Activated naive CD8-positive, alpha-beta T cell treated with anti-CD3 and anti-CD28 coated beads for 36 hours (primary cell): Measurements from ENCODE around the gene ZEB1. TPM values are rescaled to one million over a fixed set of nuclear protein-coding genes. Genes with fewer than 3 reads are reported as not detected.
"Not testable (repeated sequence)": the region's sequence is repeated elsewhere in the genome, so short reads cannot be mapped to it uniquely, and the experiment has no call there.

Experiments
- DNase-seq: peaks from one replicate; pipeline ENCODE4 v3.0.0; 2021
- H3K27ac Mint-ChIP-seq: one replicate; pipeline ENCODE4 v1.8.0; 2022; ENCODE audit warnings: mild to moderate bottlenecking, moderate library complexity, mixed read lengths
- H3K27me3 Mint-ChIP-seq: one replicate; pipeline ENCODE4 v1.8.0; 2022; ENCODE audit warnings: mild to moderate bottlenecking, mixed read lengths
- H3K36me3 Mint-ChIP-seq: one replicate; pipeline ENCODE4 v1.8.0; 2021; ENCODE audit warnings: mild to moderate bottlenecking, mixed read lengths
- H3K4me1 Mint-ChIP-seq: one replicate; pipeline ENCODE4 v1.8.0; 2021; ENCODE audit warnings: mixed read lengths
- H3K4me3 Mint-ChIP-seq: one replicate; pipeline ENCODE4 v1.8.0; 2022; ENCODE audit warnings: mild to moderate bottlenecking, moderate library complexity, mixed read lengths
- H3K9me3 Mint-ChIP-seq: one replicate; pipeline ENCODE4 v1.8.0; 2022; ENCODE audit warnings: mixed read lengths
- total RNA-seq, 2 experiments: library from RNA; stranded (reverse); gene quantifications; one replicate each; pipeline ENCODE4 v1.2.3, GENCODE V29; 2021

Gene ZEB1
- total RNA-seq, 2 experiments from 2014 or later, result 23.5 to 27.8 TPM

- Mint-ChIP-seq H3K27ac (peak overlapping the region; percentile 14), H3K4me3 (no peak overlapping the region), H3K27me3 (no peaks in the 10 kb centered on the region), H3K9me3 (peaks cover 32% of the 10 kb centered on the region), H3K36me3 (peaks cover 49% of the 10 kb centered on the region), H3K4me1 (peaks cover 1% of the 10 kb centered on the region)
- no peak for DNase-seq
Measured at GRCh38 chr10:31509989-31510388, 191.0 kb downstream of the ZEB1 start.

- H3K4me1 Mint-ChIP-seq, result peaks cover 11% of the 10 kb centered on the region
- no peak overlapping the region for H3K4me3 Mint-ChIP-seq
- no peaks in the 10 kb centered on the region for H3K27me3 Mint-ChIP-seq
- no peaks in the 10 kb centered on the region for H3K9me3 Mint-ChIP-seq
- no peak overlapping the region for H3K27ac Mint-ChIP-seq
- DNase-seq, result no peak
- peaks cover 17% of the 10 kb centered on the region for H3K36me3 Mint-ChIP-seq
Measured at GRCh38 chr10:31515116-31515515, 196.1 kb downstream of the ZEB1 start.

GRCh38 chr10:31515819-31516402, 196.9 kb downstream of the ZEB1 start:
- Mint-ChIP-seq H3K4me1 (peaks cover 11% of the 10 kb centered on the region), H3K27me3 (no peaks in the 10 kb centered on the region), H3K27ac (peak overlapping the region; percentile 49), H3K4me3 (no peak overlapping the region), H3K36me3 (peaks cover 21% of the 10 kb centered on the region), H3K9me3 (no peaks in the 10 kb centered on the region)
- no peak for DNase-seq

GRCh38 chr10:31520986-31521831, 202.2 kb downstream of the ZEB1 start:
- H3K9me3 Mint-ChIP-seq, result no peaks in the 10 kb centered on the region
- H3K27ac Mint-ChIP-seq, result no peak overlapping the region
- no peaks in the 10 kb centered on the region for H3K27me3 Mint-ChIP-seq
- peaks cover 31% of the 10 kb centered on the region for H3K36me3 Mint-ChIP-seq
- no peak overlapping the region for H3K4me3 Mint-ChIP-seq
- no peak for DNase-seq
- peaks cover 5% of the 10 kb centered on the region for H3K4me1 Mint-ChIP-seq

GRCh38 chr10:31522820-31523219, 203.8 kb downstream of the ZEB1 start:
- Mint-ChIP-seq H3K27ac (no peak overlapping the region), H3K36me3 (peaks cover 32% of the 10 kb centered on the region), H3K4me3 (no peak overlapping the region), H3K27me3 (no peaks in the 10 kb centered on the region), H3K9me3 (no peaks in the 10 kb centered on the region), H3K4me1 (peaks cover 1% of the 10 kb centered on the region)
- no peak for DNase-seq

GRCh38 chr10:31524460-31524859, 205.4 kb downstream of the ZEB1 start:
- no peaks in the 10 kb centered on the region for H3K4me1 Mint-ChIP-seq
- H3K9me3 Mint-ChIP-seq, result no peaks in the 10 kb centered on the region
- H3K36me3 Mint-ChIP-seq, result peaks cover 30% of the 10 kb centered on the region
- no peak overlapping the region for H3K27ac Mint-ChIP-seq
- H3K27me3 Mint-ChIP-seq, result no peaks in the 10 kb centered on the region
- no peak for DNase-seq
- no peak overlapping the region for H3K4me3 Mint-ChIP-seq

GRCh38 chr10:31526178-31526577, 207.2 kb downstream of the ZEB1 start:
- no peak overlapping the region for H3K4me3 Mint-ChIP-seq
- no peak overlapping the region for H3K27ac Mint-ChIP-seq
- no peak for DNase-seq
- peaks cover 22% of the 10 kb centered on the region for H3K36me3 Mint-ChIP-seq
- H3K27me3 Mint-ChIP-seq, result no peaks in the 10 kb centered on the region
- no peaks in the 10 kb centered on the region for H3K4me1 Mint-ChIP-seq
- H3K9me3 Mint-ChIP-seq, result no peaks in the 10 kb centered on the region

GRCh38 chr10:31526681-31527080, 207.7 kb downstream of the ZEB1 start:
- Mint-ChIP-seq H3K4me3 (no peak overlapping the region), H3K27ac (no peak overlapping the region), H3K27me3 (no peaks in the 10 kb centered on the region), H3K9me3 (no peaks in the 10 kb centered on the region), H3K4me1 (no peaks in the 10 kb centered on the region), H3K36me3 (peaks cover 18% of the 10 kb centered on the region)
- no peak for DNase-seq

GRCh38 chr10:31528831-31529230, 209.8 kb downstream of the ZEB1 start:
- Mint-ChIP-seq H3K36me3 (peaks cover 16% of the 10 kb centered on the region), H3K27me3 (no peaks in the 10 kb centered on the region), H3K9me3 (peaks cover 1% of the 10 kb centered on the region), H3K4me3 (no peak overlapping the region), H3K4me1 (no peaks in the 10 kb centered on the region), H3K27ac (no peak overlapping the region)
- DNase-seq, result no peak

- H3K36me3 Mint-ChIP-seq, result no peaks in the 10 kb centered on the region
Measured at GRCh38 chr10:31536302-31536701, 217.3 kb downstream of the ZEB1 start.

GRCh38 chr10:31549896-31550295, 230.9 kb downstream of the ZEB1 start:
- H3K27ac Mint-ChIP-seq, result no peak overlapping the region
- DNase-seq, result no peak
- no peak overlapping the region for H3K4me3 Mint-ChIP-seq
- H3K9me3 Mint-ChIP-seq, result peaks cover 3% of the 10 kb centered on the region
- no peaks in the 10 kb centered on the region for H3K36me3 Mint-ChIP-seq
- H3K4me1 Mint-ChIP-seq, result no peaks in the 10 kb centered on the region
- H3K27me3 Mint-ChIP-seq, result no peaks in the 10 kb centered on the region

More at GRCh38 chr10:31536302-31536701, 217.3 kb downstream of the ZEB1 start:
- DNase-seq, result no peak
- Mint-ChIP-seq H3K27ac (no peak overlapping the region), H3K27me3 (no peaks in the 10 kb centered on the region), H3K4me1 (no peaks in the 10 kb centered on the region), H3K9me3 (peaks cover 1% of the 10 kb centered on the region), H3K4me3 (no peak overlapping the region)

- H3K9me3 Mint-ChIP-seq, result peaks cover 26% of the 10 kb centered on the region
- no peaks in the 10 kb centered on the region for H3K4me1 Mint-ChIP-seq
- no peak overlapping the region for H3K27ac Mint-ChIP-seq
- H3K36me3 Mint-ChIP-seq, result peaks cover 4% of the 10 kb centered on the region
- no peaks in the 10 kb centered on the region for H3K27me3 Mint-ChIP-seq
- H3K4me3 Mint-ChIP-seq, result no peak overlapping the region
- DNase-seq, result no peak
Measured at GRCh38 chr10:31554556-31554955, 235.5 kb downstream of the ZEB1 start.

- peaks cover 28% of the 10 kb centered on the region for H3K9me3 Mint-ChIP-seq
- H3K27ac Mint-ChIP-seq, result no peak overlapping the region
- H3K4me3 Mint-ChIP-seq, result no peak overlapping the region
- H3K36me3 Mint-ChIP-seq, result peaks cover 4% of the 10 kb centered on the region
- H3K27me3 Mint-ChIP-seq, result no peaks in the 10 kb centered on the region
- DNase-seq, result no peak
- H3K4me1 Mint-ChIP-seq, result no peaks in the 10 kb centered on the region
Measured at GRCh38 chr10:31557854-31558253, 238.8 kb downstream of the ZEB1 start.

GRCh38 chr10:31568252-31568861, 249.3 kb downstream of the ZEB1 start:
- not testable (repeated sequence) for H3K4me1 Mint-ChIP-seq, H3K27ac Mint-ChIP-seq, H3K27me3 Mint-ChIP-seq, H3K9me3 Mint-ChIP-seq, DNase-seq, H3K4me3 Mint-ChIP-seq, H3K36me3 Mint-ChIP-seq

- Mint-ChIP-seq H3K4me3 (no peak overlapping the region), H3K27ac (no peak overlapping the region), H3K27me3 (no peaks in the 10 kb centered on the region), H3K36me3 (no peaks in the 10 kb centered on the region), H3K4me1 (peaks cover 8% of the 10 kb centered on the region), H3K9me3 (peaks cover 2% of the 10 kb centered on the region)
- no peak for DNase-seq
Measured at GRCh38 chr10:31574577-31574976, 255.6 kb downstream of the ZEB1 start.
